Calu3 (cell line): ENCODE data around the gene TSEN54. TPM values are rescaled to one million over a fixed set of nuclear protein-coding genes. Genes with fewer than 3 reads are reported as not detected.

Experiments
- BruUV-seq: library from RNA; stranded (reverse); fragments of 400-500 nt; replicated peaks from 2 replicates; lab custom pipeline; 2021; lab: Mats Ljungman, UMichigan
- CTCF ChIA-PET: fragments of 300-600 bp; sonication (Branson Sonifier 250); formaldehyde crosslinking; loops from one replicate; lab custom pipeline; 2022; ENCODE audit warnings: antibody characterized with exemption; lab: Charles Lee
- DNase-seq: peaks from one replicate; pipeline ENCODE4 v3.0.0; 2022
- H3K27ac Mint-ChIP-seq: one replicate; pipeline ENCODE4 v1.8.0; 2022; ENCODE audit warnings: mixed read lengths; ENCODE audit not compliant: unreplicated experiment
- H3K27me3 Mint-ChIP-seq: one replicate; pipeline ENCODE4 v1.8.0; 2022; ENCODE audit warnings: mixed read lengths; ENCODE audit not compliant: unreplicated experiment
- H3K36me3 Mint-ChIP-seq: one replicate; pipeline ENCODE4 v1.8.0; 2022; ENCODE audit warnings: mild to moderate bottlenecking, moderate library complexity, mixed read lengths; ENCODE audit not compliant: insufficient read depth, unreplicated experiment
- H3K4me1 Mint-ChIP-seq: one replicate; pipeline ENCODE4 v1.8.0; 2022; ENCODE audit warnings: mild to moderate bottlenecking, low read depth, mixed read lengths; ENCODE audit not compliant: unreplicated experiment
- H3K4me3 Mint-ChIP-seq: one replicate; pipeline ENCODE4 v1.8.0; 2022; ENCODE audit warnings: mild to moderate bottlenecking, low read depth, moderate library complexity, mixed read lengths; ENCODE audit not compliant: unreplicated experiment
- H3K9me3 Mint-ChIP-seq: one replicate; pipeline ENCODE4 v1.8.0; 2022; ENCODE audit warnings: low read depth, mixed read lengths; ENCODE audit not compliant: unreplicated experiment
- CTCF ChIP-seq: fragments of 200-600 bp; IDR thresholded peaks from one replicate; pipeline ENCODE4 v1.8.0; 2022; ENCODE audit warnings: antibody characterized with exemption; ENCODE audit not compliant: unreplicated experiment
- intact Hi-C: fragments of 100-400 bp; cut with micrococcal nuclease; formaldehyde crosslinking; loops from one replicate; pipeline ENCODE4 v1.10.0; 2022; ENCODE audit not compliant: unreplicated experiment
- total RNA-seq: library from RNA; stranded (reverse); gene quantifications from 2 replicates; pipeline ENCODE4 v1.2.3, GENCODE V29; 2022

TSEN54 gene
- total RNA-seq, 1 experiment from 2014 or later: 55.4 TPM

DNA sequence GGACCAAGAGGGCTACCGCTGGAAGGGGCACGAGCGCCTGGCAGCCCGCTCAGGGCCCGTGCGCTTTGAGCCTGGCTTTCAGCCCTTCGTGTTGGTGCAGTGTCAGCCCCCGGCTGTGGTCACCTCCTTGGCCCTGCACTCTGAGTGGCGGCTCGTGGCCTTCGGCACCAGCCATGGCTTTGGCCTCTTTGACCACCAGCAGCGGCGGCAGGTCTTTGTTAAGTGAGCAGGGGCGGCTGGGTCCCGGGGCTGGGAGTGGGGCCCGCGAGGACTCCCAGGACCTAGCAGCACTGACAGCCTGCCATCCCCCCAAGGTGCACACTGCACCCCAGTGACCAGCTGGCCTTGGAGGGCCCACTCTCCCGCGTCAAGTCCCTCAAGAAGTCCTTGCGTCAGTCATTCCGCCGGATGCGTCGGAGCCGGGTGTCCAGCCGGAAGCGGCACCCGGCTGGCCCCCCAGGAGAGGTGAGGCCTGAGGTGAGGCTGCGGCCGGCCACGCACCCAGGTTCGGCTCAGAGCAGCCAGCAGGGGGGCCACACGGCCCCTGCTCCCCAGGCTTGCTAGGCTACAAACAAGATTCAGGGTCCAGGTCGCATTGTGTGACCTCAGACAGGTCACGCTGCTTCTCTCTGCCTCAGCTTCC lies 53.8 kb downstream of the TSEN54 start:
- no peak overlapping the region for H3K27ac Mint-ChIP-seq
- intact Hi-C loops: no loop called here
- no TSS peak for BruUV-seq
- no peaks in the 10 kb centered on the region for H3K9me3 Mint-ChIP-seq
- no peak for TF ChIP-seq CTCF
- no peak overlapping the region for H3K4me3 Mint-ChIP-seq
- H3K36me3 Mint-ChIP-seq: peaks cover 65% of the 10 kb centered on the region
- no peaks in the 10 kb centered on the region for H3K27me3 Mint-ChIP-seq
- H3K4me1 Mint-ChIP-seq: no peaks in the 10 kb centered on the region
- DNase-seq: no peak
- CTCF ChIA-PET: interaction anchor here (0.6 kb wide), 1 partner anchor 231 kb away, joined by 5 read pairs; no protein-coding TSS in a partner anchor

- DNase-seq: no peak
- intact Hi-C loops: no loop called here
- no peaks in the 10 kb centered on the region for H3K9me3 Mint-ChIP-seq
- no peaks in the 10 kb centered on the region for H3K27me3 Mint-ChIP-seq
- CTCF ChIA-PET: interaction anchor here (0.6 kb wide), 2 partner anchors 17 to 231 kb away, joined by 5 read pairs; no protein-coding TSS in a partner anchor
- TF ChIP-seq CTCF: no peak
- no peak overlapping the region for H3K27ac Mint-ChIP-seq
- H3K4me3 Mint-ChIP-seq: no peak overlapping the region
- BruUV-seq: no TSS peak
- H3K4me1 Mint-ChIP-seq: no peaks in the 10 kb centered on the region
- H3K36me3 Mint-ChIP-seq: peaks cover 62% of the 10 kb centered on the region
Measured at GRCh38 chr17:75570772-75571171, 54.4 kb downstream of the TSEN54 start.

DNA sequence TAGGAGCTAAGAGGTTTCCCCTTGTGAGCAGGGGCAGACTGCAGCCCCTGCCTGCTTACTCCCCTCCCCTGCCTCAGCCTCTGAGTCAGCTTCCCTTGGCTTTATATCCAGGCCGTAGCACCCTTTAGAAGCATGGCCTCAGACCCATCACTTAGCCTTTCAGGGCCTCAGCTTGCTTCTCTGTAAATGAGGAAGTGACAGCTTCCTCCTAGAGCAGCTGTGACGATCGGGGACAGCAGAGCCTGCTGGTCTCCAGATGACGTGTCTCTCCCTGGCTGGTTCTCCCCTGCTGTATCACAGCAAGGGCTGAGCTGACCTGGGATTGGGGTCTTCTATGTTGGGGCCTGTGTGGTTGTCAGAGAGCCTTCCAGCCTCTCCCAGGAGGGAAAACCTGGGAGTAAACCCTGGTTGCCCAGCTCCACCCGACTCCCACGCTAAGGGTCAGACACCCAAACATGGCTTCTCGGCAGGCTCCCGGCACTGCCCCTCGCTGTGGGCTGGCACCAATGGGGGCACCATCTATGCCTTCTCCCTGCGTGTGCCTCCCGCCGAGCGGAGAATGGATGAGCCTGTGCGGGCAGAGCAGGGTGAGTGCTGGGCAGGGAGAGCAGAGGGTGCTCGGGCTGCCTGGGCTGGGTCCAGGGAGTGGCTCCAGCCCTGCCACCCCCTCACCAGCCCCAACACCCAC lies 55.0 kb downstream of the TSEN54 start:
- CTCF ChIA-PET: interaction anchor here (0.6 kb wide), 1 partner anchor 18 kb away, joined by 5 read pairs; no protein-coding TSS in a partner anchor
- no peaks in the 10 kb centered on the region for H3K27me3 Mint-ChIP-seq
- intact Hi-C loops: no loop called here
- no peak for TF ChIP-seq CTCF
- no peak for DNase-seq
- no TSS peak for BruUV-seq
- no peaks in the 10 kb centered on the region for H3K4me1 Mint-ChIP-seq
- H3K36me3 Mint-ChIP-seq: peaks cover 62% of the 10 kb centered on the region
- no peaks in the 10 kb centered on the region for H3K9me3 Mint-ChIP-seq
- H3K4me3 Mint-ChIP-seq: no peak overlapping the region
- H3K27ac Mint-ChIP-seq: no peak overlapping the region

GRCh38 chr17:75571885-75572215 lies 55.5 kb downstream of the TSEN54 start:
- H3K9me3 Mint-ChIP-seq: no peaks in the 10 kb centered on the region
- CTCF ChIA-PET: interaction anchor here (0.7 kb wide), 1 partner anchor 22 kb away, joined by 5 read pairs; no protein-coding TSS in a partner anchor
- intact Hi-C loops: no loop called here
- no peaks in the 10 kb centered on the region for H3K4me1 Mint-ChIP-seq
- TF ChIP-seq CTCF: no peak
- peaks cover 58% of the 10 kb centered on the region for H3K36me3 Mint-ChIP-seq
- no peak for DNase-seq
- H3K4me3 Mint-ChIP-seq: no peak overlapping the region
- no peak overlapping the region for H3K27ac Mint-ChIP-seq
- BruUV-seq: no TSS peak
- H3K27me3 Mint-ChIP-seq: no peaks in the 10 kb centered on the region
